ENCODE results near the gene DUOX1.

The DUOX1 gene

GRCh38 chr15:45198337-45199135 is 68.7 kb downstream of the DUOX1 start:
- peak; percentile 75 for FAIRE-seq

- FAIRE-seq = no peak
Measured at GRCh38 chr15:45199136-45199810, 69.5 kb downstream of the DUOX1 start.

- FAIRE-seq = peak; percentile 74
Measured at GRCh38 chr15:45200001-45200798, 70.4 kb downstream of the DUOX1 start.

GRCh38 chr15:45200799-45201556 is 71.2 kb downstream of the DUOX1 start:
- FAIRE-seq = no peak

GRCh38 chr15:45201557-45201859 is 71.7 kb downstream of the DUOX1 start:
- FAIRE-seq = no peak

- no peak for FAIRE-seq
Measured at GRCh38 chr15:45201869-45202268, 72.1 kb downstream of the DUOX1 start.

- no peak for FAIRE-seq
Measured at GRCh38 chr15:45203182-45203581, 73.4 kb downstream of the DUOX1 start.

- FAIRE-seq = no peak
Measured at GRCh38 chr15:45205192-45205591, 75.4 kb downstream of the DUOX1 start.

- FAIRE-seq = no peak
Measured at GRCh38 chr15:45212493-45212892, 82.7 kb downstream of the DUOX1 start.
